NCI-H1092 treated with DMSO at 0.1 percent for 48 hours (cell line): ENCODE measurements around the gene PARD3B.

Experiments used
- DNase-seq: peaks from one replicate; lab custom pipeline; 2025; lab: John Stamatoyannopoulos, UW

PARD3B gene

GRCh38 chr2:205613970-205614559 lies 1068.8 kb downstream of the PARD3B start:
- DNase-seq = no peak

DNA sequence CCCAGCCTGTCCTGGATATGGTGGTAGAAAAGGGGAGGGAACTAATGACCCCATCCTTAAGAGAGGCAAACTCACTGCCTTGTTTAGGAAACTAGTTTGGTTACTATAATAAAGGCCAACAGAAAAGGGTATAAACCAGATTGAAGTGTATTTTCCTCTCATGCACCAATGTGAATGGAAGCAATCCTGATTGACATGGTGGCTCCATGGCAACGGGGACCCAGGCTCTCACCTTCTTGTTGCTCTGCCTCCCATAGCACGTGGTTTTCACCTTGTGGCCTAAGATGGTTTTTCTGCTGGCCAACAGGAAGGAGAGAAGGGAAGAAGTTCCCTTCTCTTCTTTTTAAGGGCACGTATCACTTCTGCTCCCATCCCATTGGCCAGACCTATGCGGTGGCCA lies 1069.7 kb downstream of the PARD3B start:
- DNase-seq = no peak

DNA sequence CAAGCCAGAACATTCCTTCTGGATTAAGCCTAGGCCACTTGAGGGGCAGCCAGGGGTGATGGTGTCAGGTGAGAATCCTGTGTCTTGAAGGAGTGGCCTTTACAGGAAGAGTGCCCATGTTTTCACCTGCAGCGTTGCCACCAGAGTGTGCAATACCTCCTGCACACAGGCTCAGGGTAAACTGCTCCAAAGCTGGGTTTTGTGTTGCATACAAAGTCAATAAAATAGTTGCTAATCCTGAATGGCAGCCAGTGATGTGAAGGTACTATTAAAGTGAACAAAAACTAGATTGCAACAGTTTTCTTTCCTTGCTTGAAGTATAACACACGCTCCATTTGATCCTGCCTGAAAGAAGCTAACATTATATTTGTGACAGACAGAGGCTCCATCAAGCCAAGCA lies 1072.6 kb downstream of the PARD3B start:
- DNase-seq = no peak

GRCh38 chr2:205619600-205619999 lies 1074.3 kb downstream of the PARD3B start:
- no peak for DNase-seq

GRCh38 chr2:205627085-205627484 lies 1081.8 kb downstream of the PARD3B start:
- no peak for DNase-seq

DNA sequence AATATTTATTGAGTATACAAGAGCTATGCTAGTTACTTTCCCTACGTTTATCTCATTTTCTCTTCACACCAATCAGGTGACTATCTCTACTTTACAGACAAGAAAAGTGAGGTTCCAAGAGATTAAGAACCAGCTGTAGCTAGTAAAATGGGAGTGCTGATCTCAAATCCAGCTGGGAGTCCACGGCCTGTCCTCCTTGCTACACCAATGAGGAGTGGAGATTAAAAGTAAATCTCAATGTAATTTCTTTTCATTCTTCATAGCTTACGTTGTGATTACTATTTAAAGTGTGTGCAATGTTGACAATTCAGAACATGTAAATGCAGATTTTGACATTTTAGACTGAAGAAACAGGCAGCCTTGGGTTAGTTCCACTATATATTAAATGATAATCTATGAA lies 1083.1 kb downstream of the PARD3B start:
- DNase-seq = no peak

GRCh38 chr2:205629091-205629776 lies 1084.0 kb downstream of the PARD3B start:
- DNase-seq = no peak

DNA sequence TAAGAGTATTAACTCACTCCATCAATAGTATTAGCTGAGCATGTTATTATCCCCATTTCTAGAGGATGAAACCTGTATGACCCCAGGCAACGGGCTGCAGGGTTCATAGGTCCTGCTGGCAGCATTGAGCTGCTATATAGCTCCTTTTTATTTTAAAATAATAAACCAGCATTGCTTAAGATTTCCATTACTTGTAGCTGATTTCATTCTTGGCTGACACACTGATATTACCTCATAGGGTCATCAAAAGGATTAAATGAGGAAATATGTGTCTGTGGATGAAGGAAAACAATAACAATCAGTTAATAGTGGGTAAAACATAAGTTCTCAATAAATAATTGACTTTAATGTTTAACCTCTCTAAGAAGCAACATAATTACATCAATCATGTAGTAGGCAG lies 1088.7 kb downstream of the PARD3B start:
- no peak for DNase-seq

DNA sequence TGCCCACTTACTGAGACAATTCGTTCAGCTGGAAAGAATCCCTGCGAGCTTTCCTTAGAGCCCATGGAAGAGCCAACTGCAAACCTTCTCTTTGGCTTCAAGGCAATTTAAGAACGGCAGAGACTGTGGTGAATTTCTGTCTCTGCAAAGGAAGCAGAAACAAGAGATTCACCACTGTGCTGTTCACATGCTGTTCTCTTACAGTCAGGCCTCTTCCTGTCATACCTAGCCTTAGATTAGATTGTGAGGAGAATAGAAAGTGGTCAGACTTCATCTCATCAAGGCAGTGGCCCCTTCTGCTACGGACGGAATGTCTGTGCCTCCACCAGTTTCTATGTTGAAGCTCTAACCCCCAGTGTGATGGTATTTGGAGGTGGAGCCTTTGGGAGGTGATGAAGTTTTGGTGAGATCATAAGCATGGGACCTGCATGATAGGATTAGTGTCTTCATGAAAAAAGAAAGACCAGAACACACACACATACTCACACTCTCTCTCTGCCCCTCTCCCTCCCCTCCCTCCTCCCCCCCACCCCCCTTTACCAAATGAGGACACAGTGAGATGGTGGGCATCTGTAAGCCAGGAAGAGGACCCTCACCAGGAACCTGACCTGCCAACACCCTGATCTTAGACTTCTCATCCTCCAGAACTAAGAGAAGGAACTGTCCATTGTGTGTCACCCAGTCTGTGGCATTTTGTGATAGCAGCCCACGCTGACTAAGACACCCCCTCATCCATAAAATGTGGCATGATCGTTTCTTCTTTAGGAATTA lies 1091.5 kb downstream of the PARD3B start:
- DNase-seq = no peak

DNA sequence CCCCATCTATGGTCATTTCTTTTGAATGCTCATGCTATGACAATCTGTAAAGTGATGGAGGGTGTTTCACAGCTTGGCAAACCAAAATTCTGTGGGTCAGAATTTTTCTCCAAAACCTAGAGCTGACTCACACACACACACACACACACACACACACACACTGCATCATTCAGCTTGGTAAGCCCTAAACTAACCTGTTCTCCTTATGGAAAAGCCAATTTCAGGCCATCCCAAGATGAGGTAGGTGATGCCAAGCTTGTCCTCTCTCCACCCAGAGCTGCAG lies 1092.0 kb downstream of the PARD3B start:
- no peak for DNase-seq

DNA sequence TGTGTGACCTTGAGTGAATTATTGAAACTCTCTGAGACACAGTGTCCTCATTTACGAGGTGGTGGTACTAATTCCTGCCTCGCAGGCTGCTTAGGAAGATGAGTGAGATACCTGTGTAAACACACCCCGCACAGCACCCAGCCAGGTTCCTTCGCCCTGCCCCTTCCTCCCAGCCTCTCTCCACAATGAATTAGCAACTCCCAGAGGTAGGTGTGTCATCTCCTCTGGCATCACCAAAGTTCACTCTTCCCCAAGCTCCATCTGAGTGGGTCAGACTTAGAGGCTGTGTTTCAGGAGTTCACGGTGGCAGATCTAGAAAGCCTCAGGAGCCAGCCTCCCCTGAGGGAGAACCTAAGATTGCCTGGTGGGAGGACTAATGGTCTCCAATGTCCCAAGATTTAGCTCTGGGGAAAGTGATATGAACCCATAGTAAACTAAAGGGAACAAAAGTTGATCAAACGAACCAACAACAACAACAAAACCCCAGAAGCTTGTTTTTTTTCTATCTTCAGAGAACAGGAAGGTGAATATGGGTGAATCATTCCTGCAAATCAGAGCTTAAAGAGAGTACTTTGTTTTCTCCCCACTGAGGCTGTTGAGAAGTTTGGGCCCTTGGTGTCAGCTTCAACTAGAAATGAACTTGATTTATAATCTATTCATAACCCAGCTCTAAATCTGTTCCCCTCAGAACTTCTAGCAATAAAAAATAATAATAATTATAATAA lies 1092.7 kb downstream of the PARD3B start:
- no peak for DNase-seq

DNA sequence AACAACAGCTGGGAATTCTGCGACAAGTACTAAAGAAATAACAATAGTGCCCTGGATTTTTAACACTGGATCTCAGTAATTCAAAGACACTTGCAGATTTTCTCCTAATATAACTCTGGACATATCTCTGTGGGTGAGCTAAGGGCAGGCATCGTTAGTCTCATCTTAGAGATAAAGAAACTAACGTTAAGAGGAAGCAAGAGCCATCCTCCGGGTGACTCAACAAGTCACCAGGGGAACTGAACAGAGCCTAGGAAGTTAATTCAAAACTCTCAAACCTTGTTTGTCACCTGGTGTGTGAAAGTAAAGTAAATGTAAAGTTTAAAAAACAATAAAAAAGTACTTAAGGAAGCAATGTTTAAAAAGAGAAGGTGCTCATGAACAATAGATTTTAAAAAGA lies 1095.4 kb downstream of the PARD3B start:
- DNase-seq = no peak

DNA sequence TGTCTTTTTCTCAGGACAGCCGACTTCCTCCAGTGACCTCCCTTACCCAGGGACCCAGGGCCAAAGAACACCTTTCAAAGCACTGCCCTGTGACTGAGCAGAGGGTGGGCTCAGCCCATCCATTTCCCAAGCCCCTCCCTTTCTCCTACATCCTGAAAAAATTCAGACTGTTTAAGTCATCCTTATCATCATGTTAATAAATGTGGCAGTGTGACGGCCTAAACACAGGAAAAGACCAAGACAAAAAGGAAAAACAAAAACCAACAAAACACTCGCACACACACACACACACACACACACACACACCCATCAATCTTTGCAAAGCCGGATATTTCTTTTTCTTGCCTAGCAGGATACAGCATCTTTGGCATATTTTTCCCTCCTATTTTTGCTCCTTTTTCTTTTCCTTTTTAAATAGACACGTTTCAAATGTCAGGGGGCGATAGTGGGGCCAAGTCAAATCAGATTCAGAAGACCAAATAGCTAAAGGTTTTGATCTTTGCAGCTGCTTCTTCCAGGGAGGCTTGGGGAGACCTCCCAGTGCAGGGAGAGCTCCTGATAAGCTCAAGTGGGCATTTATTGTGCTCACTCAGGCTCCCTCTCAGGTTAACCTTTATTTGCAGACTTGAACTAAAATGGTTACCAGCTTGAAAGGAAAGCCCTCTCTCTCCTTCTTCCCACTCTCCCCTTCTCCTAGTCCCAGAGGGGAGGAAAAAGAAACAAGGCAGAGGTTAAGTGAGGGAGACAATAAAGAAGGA lies 1097.5 kb downstream of the PARD3B start:
- no peak for DNase-seq

DNA sequence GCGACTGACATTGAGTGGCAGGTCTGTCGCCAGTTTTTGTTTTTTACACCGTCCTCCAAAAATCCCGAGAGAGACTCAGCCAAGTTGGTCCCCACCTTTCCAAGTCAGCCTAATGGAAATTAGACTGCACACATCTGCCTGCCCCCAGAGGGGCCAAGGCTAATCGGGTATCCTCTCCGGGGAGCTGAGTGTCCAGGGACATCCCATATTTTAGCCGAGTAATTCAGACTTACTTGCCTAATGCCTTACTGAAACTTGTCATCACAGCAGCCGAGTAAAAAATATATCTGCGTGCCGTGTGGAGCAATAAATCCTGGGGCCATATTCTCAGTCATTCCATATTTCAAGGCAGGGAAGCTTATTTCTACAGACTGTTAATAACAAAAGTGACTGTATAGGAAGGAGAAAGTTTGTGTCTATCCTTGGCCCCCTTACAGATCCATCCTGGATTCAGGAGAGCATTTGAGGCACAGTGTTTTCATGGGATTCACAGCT lies 1098.2 kb downstream of the PARD3B start:
- no peak for DNase-seq

- DNase-seq = no peak
These were observed 1098.7 kb downstream of the PARD3B start for GRCh38 chr2:205644018-205644417.

GRCh38 chr2:205646680-205647079 lies 1101.4 kb downstream of the PARD3B start:
- DNase-seq = no peak

DNA sequence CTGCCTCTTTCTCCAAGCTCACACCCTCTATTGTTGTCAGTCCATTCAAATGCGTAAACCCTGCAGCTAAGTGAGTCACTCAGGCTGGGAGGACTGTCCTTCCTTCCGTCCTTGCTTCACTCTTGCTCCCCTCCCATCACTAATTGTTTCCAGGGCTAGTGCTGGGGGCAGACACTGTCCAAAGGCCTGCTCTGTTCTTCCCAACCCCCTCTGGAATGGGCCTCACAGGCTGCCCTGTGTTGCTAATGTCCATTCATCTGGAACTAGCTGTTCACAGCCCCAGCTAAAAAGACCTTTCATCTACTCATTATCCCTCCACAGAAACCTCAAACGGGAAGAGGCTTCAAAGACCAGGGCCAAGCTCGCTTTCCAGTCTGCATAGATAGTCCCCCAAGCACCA lies 1105.2 kb downstream of the PARD3B start:
- DNase-seq = no peak

GRCh38 chr2:205650931-205651330 lies 1105.7 kb downstream of the PARD3B start:
- no peak for DNase-seq

DNA sequence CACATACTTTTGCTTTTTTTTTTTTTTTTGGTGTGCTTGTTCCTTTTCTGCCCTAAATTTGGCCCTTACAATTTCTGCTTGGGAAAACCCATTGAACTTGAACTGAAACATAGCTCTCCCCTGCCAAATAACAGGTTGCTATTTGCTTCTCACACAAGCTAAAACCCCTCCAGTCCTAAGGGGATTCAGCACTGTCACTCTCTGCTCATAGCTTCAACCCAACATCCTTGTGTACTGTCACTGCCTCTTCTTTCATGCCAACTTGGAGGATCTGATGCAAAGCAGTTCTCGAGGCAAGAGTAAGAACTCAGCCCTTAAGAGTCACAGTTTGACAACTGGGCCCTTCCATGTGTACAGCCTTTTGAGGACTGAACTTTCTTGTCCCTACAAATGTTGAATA lies 1106.4 kb downstream of the PARD3B start:
- DNase-seq = no peak

- no peak for DNase-seq
These were observed 1109.8 kb downstream of the PARD3B start for GRCh38 chr2:205654878-205655605.

DNA sequence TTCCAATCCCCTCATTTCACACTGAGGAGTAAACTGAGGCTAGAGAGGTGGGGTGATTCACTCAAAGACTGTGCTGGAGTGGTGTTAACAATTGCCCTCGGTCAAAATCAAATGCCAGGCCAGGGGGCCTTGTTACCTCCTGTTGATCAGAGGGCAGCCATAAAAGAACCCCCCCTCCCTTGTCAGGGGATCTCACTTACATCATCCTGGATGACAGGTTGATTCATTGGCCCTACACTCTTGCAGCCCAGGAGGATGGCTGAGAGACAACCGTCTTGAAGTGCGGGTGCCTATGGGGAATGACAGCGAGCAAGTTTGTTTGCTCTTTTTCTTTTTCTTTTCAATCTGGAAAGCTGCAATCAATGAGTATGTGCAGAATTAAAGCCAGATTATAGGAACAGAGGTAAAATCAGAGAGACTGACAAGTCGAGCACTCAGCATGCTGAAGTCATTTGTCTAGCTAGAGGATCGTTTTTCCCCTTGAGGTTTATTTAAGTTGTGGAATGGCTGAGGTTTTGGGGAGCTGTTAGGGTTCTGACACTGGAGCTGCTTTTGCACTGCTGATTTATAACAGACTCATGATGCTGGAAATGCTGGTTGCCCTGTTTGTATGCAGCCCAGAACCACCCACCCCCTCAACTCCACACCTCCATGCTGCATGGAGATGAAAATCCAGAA lies 1110.6 kb downstream of the PARD3B start:
- DNase-seq = no peak
